Skeletal muscle cell (primary cell): ENCODE results near the gene PET100.
A peak's percentile ranks its signal among the peaks of the same experiment; 100 is the strongest.

Experiments used
- DNase-seq: peaks from one replicate; pipeline ENCODE4 v3.0.0-alpha.2; 2010; ENCODE audit warnings: low read depth
- H3K4me3 ChIP-seq: 2 replicates; pipeline ENCODE4 v1.5.1; 2011; ENCODE audit warnings: low read depth, mild to moderate bottlenecking, control low read depth, low read length, moderate library complexity

PET100 gene, protein sequence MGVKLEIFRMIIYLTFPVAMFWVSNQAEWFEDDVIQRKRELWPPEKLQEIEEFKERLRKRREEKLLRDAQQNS

DNA sequence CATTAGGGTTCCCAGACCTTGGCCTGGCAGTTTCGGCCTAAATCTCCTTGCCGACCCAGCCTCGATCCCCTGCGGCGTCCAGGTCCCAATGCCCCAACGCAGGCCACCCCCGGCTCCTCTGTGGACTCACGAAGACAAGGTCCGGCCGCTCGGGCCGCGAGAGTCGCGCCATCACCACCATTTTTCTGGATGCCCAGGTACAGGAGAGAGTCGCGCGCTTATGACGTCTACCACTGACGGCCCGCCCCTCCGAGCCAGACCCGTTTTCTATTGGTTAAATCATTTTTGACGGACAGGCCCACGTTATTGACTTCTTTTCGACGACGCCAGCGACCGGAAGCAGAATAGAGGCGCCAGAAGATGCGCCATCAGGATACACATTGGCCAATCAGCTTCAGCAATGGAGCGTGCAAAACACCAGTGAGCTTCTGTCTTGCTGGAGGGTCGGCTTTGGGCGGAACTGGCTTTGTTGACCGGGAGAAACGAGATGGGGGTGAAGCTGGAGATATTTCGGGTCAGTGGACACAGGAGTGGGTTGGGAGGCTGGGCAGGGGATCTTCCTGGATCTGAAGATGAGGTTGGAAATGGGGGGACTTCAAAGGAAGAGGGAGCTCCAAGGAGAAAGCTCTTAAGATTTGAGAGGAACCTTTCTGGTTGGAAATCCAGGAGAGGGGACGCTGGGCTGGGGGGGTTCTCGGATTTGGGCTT lies at the start of gene PET100, which contains the start of gene XAB2:
Gene PET100, plus strand, starts transcription at position 447 of the 708 bp plus-strand sequence. Its CDS starts 41 bp downstream, at position 488.
Gene XAB2, minus strand, starts transcription at position 199 of the 708 bp plus-strand sequence. Its CDS starts 18 bp downstream, at position 181.
- DNase-seq: peak; percentile 95
- peak within 1 kb of the TSS; percentile 77 for H3K4me3 ChIP-seq

DNA sequence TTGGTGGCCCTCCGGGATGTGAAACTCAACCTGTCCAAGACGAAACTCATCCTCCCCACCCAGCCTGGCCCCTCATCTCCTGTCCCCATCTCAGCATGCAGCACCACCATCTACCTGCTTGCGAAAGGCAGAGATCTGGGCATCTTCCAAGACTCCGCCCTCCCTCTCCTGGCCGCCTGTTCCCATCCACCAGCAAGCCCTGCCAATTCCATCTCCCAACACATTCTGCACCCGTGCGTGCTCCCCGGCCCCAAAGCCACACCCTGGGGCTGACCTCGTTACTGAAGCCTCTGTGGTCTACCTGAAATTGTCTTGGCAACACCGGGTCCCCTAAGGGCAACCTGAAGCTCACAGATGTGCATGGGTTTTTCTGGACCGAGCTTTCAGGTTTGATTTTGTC lies 47.1 kb upstream of the PET100 start:
- no peak for DNase-seq
- no peak overlapping the region for H3K4me3 ChIP-seq

DNA sequence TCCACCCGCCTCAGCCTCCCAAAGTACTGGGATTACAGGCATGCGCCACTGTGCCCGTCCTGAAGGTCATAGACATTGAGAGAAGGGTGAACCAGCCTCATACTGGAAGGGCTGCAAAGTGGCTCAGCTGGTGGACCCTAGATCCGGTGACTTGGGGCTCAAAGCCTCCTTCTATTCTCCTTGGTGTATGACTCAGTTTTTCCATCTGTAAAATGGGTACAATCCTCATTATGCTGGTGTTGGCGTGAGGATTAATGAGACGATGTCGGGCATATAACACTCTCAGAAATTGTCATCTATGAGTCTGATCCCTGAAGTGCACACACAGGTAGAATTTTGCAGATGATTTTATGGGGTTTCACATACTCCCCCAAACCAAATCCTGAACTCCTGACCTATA lies 39.8 kb upstream of the PET100 start:
- no peak for DNase-seq
- H3K4me3 ChIP-seq: no peak overlapping the region

DNA sequence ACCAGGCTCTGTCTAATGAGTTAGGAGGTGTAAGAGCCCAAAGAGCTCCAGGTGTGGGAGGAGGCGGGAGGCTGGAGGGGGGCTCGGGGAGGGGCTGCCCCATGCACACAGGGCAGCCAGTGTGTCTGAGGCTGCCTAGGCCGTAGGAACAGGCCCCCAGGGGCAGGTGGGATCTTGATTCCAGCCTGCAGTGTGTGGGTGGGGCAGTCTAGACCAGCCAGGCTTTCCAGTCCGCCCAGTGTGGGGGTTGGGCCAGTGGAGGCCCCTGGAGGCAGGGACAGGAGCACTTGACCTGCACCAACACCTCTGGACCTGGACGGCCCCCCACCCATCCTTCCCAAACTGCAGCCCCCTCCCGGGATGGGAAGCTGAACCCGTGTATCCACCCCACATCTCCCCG lies 39.3 kb upstream of the PET100 start:
- no peak for DNase-seq

DNA sequence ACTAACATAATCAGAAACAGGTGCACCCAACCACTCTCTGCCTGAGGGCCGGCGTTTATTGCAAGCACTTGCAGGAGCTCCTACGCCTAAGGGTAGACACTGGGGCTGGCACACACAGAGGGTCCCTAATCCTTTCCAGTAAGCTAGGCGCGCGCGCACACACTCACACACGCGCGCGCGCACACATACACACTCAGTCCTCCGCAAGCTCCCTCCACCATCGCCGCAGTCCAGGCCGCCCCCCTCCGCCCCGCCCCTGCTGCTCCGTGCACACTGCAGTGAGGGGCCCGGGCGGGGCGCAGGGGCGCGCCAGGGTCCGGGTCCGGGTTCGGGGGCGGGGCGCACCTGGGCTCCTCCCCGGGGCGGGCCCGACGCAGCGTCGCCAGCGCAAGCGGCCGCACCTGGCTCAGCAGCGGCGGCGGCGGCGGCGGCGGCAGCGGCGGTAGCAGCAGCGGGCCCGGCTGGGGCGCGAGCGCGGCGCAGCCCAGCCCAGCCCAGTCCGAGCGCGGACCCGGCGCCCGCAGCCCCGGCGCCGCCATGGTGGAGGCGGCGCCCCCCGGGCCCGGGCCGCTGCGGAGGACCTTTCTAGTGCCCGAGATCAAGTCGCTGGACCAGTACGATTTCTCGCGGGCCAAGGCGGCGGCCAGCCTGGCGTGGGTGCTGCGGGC lies 34.0 kb upstream of the PET100 start, which contains the start of gene CAMSAP3:
Gene CAMSAP3, plus strand, starts transcription at position 398 of the 668 bp plus-strand sequence. Its CDS starts 140 bp downstream, at position 538.
- DNase-seq: no peak
- H3K4me3 ChIP-seq: peak within 1 kb of the TSS; percentile 27

More for the DNA sequence above, 39.3 kb upstream of the PET100 start:
- no peak overlapping the region for H3K4me3 ChIP-seq

DNA sequence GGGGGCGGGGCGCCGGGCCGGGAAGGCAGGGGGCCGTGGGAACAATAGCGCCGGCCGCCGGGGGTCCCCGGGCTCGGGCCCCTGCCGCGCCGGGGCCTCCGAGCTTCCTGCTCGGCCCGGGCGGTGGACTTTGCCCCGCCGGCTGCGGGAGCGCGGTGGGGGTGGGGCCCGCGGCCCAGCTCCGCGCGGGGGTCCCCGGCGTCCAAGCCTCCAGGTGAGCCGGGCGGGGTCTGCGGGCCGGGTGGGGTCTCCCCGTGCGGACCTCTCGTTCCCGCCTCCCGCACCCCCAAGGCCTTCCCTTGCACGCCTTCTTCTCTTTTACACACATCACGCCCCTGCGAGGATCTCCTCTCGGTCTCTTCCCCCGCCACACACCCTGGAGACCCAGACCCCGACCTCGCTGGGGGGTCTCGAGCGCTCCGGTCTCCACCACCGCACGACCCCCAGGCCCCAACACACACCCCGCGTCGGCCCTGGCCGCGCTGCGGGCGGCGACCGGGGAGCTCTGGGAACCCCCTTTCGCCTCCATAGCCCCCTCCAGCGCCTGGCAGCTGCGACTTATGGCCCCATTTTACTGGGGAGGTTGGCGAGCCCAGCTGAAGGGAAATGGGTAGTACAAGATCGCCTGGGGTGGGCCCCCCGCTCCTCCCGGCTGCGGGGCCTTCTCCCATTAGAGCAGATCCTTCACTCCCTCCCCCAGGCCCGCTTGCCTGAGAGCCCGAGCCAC lies 33.2 kb upstream of the PET100 start:
- H3K4me3 ChIP-seq: no peak overlapping the region
- DNase-seq: no peak

DNA sequence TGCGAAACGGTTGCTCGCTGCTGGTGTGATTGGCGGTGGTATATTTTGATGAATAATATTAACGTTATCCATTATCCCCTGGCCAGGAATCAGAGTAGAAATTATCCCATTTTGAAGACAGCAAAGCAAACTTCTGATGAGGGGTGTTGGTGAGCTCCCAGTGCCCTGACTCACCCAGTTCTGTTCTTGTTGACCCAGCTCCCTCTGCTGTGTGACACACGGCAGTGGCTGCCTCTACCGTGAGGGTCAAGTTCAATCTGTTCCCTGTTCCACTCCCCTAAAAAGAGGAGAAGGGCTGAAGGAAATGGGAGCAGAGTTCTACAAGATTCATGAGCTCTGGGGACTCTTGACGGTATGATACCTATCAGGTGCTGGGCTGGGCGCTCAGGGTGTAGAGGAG lies 31.9 kb upstream of the PET100 start:
- no peak for DNase-seq
- no peak overlapping the region for H3K4me3 ChIP-seq

DNA sequence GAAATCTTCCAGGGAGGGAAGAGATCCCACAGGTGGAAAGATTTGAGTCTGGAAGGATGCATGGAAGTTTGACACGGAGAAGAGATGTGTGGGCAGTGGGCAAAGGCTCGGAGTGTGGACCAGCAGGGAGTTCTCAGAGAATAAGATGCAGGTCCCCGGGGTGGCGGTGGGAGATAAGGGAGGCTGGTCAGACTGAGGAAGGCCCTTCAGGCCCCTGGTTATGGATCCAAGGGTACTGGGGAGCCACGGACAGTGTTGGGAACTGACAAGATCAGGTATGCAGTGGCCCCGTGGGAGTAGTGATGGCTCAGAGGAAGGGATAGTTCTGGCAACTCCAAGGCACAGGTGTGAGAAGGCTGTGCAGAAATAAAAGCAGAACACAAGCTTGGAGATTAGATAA lies 31.4 kb upstream of the PET100 start:
- no peak for DNase-seq
- H3K4me3 ChIP-seq: no peak overlapping the region

DNA sequence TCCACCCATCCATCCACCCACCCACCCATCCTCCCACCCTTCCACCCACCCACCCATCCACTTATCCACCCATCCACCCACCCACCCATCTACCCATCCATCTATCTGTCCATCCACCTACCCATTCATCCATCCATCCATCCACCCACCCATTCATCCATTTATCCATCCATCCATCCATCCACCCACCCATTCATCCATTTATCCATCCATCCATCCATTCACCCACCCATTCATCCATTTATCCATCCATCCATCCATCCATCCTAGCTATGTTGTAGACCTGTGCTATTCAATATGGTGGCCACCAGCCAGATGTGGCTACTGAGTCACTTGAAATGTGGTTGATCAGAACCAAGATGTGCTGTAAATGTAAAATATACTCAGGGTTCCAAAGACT lies 28.9 kb upstream of the PET100 start:
- no peak overlapping the region for H3K4me3 ChIP-seq
- DNase-seq: no peak

DNA sequence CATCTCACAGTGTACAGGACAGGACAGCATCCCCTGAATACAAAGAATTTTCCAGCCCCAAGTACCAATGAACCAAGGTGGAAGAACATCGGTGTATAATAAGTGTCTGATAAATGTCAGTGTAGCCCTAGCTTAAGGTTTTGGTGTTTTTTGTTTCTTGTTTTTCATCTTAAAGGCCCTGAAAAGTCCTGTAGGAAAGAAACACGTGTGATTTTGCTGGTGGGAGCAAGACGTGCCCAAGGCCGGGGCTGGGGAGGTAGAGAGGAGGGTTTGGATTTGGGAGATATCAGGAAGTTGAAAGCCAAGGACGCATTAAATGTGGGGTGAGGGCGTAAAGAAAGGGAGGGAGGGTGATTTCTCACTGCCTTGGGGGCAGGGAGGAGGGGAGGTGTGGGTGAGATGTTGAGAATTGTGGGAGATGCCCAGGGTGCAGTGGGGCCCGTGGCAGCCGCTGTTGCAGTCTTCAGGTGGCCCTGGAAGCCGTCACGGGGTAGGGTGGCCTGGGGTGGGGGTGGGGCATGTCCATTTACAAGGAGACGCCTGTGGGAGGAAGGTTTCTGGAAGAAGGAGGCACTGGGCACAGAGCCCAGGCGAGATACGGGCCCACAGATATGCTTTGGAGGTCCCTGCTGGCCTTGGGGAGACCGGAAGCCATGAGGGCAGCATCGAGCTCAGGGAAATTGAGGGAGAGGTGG lies 27.2 kb upstream of the PET100 start:
- no peak overlapping the region for H3K4me3 ChIP-seq
- DNase-seq: no peak

DNA sequence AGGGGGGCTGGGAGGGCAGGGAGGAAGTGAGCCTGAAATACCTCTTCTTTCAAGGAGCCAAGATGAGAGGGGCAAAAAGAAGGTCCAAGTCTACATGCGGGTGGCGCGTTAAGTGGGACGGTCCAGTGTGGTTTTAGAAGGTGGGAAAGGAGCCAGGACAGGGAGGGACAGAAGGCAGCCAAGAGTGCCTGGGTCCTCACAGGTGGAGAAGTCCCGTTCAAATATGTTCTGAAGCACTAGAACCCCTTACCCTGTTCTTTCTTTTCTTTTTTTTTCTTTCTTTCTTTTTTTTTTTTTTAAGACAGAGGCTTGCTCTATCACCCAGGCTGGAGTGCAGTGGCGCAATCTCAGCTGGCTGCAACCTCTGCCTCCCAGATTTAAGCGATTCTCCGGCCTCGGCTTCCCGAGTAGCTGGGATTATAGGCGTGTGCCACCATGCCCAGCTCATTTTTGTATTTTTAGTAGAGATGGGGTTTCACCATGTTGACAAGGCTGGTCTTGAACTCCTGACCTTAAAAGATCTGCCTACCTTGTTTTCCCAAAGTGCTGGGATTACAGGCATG lies 26.6 kb upstream of the PET100 start:
- DNase-seq: no peak
- H3K4me3 ChIP-seq: no peak overlapping the region

DNA sequence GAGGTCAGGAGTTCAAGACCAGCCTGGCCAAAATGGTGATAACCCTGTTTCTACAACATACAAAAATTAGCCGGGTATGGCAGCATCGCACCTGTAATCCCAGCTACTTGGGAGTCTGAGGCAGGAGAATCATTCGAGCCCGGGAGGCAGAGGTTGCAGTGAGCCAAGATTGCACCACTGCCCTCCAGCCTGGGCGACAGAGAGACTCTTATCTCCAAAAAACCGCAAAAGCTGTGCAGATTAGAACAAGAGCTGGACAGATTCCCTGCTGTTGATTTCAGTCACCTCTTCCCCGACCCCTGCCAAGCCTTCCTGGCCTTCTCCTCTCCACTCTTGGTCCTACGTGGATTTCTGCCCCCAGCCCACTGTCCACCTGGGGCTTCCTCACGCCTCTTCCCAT lies 25.7 kb upstream of the PET100 start:
- no peak for DNase-seq
- H3K4me3 ChIP-seq: no peak overlapping the region

DNA sequence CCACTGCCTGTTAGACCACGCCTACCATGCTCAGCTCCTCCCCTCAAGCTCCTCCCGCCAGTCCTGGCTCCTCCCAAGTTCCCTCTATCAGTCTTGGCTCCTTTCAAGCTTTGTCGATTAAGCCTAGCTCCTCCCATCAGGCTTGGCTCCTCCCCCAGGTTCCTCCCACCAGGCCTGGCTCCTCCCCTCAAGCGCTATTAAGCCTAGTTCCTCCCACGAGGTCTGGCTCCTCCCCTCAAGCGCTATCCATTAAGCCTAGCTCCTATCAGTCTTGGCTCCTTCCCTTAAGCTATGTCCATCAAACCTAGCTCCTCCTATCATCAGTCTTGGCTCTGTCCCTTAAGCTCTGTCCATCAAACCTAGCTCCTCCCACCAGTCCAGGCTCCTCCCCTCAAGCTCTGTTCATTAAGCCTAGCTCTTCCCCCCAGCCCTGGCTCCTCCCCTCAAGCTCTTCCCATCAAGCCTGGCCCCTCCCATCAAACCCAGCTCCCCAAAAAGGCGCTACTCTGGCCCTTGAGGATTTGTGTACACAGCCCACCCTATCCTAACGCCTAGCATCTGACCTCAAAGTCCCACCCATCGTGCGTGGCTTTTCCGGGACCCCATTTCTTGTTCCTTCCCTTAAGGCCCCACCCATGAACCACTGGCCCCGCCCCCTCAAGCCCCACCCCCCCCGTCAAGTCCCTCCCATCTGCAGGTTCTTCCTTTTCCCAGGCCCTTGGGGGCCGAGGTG lies 23.9 kb upstream of the PET100 start:
- DNase-seq: no peak
- no peak overlapping the region for H3K4me3 ChIP-seq

DNA sequence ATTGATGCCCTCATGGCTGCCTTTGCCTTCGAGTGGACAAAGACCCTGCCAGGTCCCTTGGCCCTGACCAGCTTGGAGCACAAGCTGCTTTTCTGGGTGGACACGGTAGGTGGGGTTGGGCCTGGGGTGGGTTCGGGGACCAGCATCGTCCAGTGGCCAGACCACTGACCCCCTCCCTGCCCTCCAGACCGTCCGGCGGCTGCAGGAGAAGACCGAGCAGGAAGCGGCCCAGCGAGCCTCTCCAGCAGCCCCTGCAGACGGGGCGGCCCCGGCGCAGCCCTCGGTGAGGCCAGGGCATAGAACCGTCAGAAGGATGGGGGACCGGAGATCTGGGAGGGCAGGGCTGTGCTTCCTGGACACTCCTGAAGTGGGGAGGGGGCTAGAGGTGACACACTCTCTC lies 23.3 kb upstream of the PET100 start:
- DNase-seq: no peak
- no peak overlapping the region for H3K4me3 ChIP-seq

DNA sequence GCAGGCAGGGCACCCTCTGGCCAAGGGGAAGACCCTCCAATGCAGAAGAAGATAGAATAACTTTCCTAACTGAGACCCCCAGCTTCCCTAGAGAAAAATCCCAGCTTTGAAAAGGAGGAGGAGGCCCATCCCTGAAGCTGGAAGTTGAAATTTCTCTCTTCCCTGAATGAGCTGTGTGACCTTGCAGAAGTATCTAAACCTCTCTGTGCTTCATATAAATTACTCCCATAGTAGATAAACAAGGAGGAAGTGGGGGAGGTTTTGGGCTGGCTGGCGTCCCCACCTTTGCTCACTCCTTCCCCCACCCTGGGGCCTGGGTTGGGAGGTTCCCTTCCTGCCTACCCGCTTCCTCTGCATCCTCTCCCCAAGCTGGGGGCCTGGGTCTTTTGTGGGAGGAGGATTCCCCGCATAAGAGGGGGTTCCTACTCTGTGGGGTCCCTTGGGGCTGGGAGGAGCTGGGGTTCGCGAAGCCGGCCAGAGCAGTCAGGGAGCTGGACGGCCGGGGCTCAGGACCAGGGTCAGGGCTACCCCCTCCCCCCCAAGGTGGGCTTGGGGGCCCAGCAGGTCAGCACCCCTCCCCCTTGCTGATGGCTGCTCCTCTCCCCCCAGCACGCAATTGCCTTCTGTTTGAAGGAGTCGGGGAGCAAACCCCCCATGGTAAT lies 22.2 kb upstream of the PET100 start:
- no peak overlapping the region for H3K4me3 ChIP-seq
- no peak for DNase-seq

DNA sequence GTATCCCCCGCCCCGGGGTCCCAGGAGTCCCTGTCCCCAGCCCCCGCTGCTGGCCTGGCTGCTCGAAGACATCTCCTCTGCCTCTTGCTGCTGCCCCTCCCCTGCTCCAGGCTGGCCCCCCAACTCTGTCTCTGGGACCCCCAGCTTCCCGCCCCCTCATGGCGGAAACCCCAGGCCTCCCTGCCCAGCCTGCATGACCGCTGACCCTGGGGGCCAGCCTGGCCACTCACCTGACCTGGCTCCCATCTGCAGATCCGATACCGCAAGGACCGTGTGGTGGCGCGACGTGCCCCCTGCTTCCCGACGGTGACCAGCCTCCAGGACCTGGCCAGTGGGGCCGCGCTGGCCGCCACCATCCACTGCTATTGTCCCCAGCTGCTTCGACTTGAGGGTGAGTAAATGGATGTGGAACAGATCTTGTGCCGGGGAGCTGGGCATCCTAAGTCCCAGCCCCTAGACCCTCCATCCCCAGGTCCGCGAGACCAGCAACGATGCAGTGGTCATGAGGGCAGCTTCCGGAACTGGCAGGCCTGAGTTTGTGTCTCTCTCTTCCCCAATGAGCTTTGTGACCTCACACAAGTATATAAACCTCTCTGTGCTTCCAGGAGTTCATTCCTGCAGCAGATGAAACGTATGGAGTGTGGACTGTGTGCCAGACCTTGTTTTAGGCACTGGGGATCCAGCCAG lies 21.6 kb upstream of the PET100 start:
- DNase-seq: no peak
- H3K4me3 ChIP-seq: no peak overlapping the region

DNA sequence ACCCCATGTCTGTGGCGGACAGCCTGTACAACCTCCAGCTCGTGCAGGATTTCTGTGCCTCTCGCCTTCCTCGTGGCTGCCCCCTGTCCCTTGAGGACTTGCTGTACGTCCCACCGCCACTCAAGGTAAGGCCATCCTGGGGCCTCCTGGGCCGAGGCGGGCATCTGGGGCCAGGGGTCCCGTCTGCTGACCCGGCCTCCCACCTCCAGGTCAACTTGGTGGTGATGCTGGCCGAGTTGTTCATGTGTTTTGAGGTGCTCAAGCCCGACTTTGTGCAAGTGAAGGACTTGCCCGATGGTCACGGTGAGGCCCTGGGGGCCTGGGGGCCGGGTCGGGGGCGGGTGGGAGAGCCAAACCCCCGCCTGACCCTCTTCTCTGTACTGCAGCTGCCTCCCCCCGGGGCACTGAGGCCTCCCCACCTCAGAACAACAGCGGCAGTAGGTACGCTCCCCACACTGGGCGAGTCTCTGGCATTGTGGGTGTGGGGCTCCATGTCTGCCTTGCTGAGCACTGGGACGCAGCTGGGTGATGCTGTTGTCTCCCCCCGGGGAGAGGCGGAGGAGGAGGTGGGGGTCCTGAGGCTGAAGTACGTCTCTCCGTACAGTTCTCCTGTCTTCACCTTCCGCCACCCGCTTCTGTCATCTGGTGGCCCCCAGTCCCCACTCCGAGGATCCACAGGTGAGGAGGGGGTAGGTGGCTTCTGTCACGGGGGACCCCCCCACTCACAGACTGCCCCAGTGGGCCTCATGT lies 18.9 kb upstream of the PET100 start:
- H3K4me3 ChIP-seq: no peak overlapping the region
- no peak for DNase-seq
